IPS DF 19.7 (cell line): ENCODE data around the gene CSPG5.

Experiments used
- DNase-seq: peaks from one replicate; pipeline ENCODE4 v3.0.0-alpha.2; 2013; ENCODE audit warnings: low read depth, low spot score

The CSPG5 gene

DNA sequence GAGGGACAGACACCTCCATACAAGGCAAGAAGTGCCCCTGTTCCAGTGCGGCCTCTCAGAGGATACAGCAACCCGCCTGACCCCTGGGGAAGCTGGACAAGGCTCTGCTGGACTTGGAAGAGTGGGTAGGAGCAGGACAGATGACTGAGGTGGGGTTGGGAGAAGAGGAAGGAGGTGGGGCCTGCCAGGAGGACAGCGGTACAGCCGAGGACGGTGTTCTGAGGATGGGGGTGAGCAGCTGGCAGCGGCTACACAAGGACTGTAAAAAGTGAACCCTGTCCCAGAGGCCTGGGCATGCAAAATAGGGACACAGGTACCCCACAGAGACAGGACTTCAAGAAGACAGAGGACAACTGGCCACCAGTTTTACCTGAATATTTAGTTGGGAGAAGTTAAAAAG lies 41.7 kb downstream of the CSPG5 start:
- DNase-seq = no peak

DNA sequence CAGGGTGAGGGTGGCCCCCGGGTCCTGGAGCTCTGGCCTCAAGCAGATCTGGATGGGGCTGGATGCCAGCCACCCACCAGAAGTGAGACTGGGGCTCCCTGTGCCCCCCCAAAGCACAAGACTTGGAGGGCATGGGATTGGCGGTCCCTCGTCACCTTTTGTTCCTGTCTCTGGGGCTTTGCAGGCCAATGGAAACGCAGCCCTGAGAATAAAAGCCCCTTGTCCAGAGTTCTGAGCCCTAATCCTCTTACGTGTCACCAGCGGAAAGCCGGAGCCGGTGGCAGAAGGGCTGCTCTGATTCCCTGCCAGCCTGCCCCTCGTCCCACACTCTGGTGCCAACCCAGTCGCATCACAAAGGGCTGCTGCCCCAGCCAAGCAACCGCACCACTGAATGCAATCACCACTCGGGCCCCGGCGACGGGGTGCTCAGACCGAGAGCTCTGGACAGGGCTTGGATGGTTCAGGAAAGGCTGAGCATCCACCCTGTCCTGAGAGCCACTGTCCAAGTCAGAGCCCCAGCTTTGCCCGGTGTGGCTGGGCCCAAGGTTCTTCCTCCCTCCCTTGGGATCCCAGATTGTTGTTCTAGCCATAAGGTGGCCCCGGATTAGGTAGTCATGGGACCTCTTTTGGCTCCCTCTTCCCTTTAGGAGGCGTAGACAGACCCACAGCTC lies 42.3 kb downstream of the CSPG5 start:
- no peak for DNase-seq

GRCh38 chr3:47533996-47534454 lies 44.6 kb downstream of the CSPG5 start:
- DNase-seq = no peak

DNA sequence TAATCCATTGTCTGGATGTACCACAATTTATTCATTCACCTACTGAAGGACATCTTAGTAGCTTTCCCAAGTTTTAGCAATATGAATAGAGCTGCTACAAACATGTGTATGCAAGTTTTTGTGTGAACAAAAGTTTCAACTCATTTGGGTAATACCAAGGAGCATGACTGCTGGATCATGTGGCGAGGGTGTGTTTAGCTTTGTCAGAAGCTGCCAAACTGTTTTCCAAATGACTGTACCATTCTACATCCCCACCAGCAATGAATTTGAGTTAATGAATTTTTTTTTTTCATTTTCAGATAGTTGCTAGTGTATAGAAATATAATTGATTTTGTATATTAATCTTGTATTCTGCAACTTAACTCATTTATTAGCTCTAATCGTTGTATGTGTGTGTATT lies 45.2 kb downstream of the CSPG5 start:
- DNase-seq = no peak

- no peak for DNase-seq
Measured at GRCh38 chr3:47527952-47528725, 50.5 kb downstream of the CSPG5 start.

DNA sequence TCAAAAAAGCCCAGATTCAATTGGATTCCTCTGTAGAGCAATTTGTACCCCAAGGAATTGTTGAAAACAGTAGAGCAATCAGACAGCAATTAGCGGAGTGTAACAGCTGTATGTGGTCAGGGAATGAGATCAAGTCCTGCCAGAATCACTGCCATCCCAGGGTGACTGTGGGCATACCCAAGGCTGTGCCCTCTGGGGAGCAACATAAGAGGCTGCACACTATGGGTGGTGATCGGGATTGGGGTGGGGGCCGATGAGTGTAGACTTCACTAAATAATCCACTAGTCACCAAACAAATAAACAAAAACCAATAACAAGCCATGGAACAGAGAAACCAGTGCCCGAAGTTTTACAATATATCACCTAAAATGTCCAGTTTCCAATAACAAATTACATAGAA lies 53.0 kb downstream of the CSPG5 start:
- DNase-seq = no peak

DNA sequence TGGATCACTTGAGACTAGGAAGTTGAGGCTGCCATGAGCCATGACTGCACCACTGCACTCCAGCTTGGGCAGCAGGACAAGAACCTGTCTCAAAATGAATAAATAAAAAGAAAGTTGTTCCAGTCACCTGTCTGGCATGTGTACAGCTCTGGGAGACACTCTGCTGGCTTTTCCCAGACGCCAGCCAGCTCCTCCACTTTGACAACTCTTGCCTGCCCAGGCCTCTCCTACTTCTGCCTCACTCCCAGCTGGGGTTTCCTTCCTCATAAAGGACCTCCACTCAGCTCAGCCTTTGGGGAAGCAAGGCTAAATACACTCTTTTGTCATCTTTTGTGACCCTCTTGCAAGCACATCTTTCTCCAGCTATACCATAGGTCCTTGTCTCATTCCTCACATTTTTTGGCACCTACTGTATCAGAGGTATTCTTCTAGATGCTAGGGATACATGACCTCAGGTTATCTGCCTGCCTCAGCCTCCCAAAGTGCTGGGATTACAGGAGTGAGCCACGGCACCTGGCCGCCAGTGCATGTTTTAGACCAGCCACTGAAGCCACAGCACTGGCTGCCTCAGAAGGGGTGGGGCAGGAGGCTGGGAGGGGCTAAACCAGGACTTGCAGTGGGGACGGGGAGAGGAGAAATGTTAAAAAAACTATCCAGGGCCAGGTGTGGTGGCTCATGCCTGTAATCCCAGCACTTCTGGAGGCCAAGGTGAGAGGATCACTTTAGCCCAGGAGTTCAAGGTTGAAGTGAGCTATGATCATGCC lies 55.2 kb downstream of the CSPG5 start:
- no peak for DNase-seq

DNA sequence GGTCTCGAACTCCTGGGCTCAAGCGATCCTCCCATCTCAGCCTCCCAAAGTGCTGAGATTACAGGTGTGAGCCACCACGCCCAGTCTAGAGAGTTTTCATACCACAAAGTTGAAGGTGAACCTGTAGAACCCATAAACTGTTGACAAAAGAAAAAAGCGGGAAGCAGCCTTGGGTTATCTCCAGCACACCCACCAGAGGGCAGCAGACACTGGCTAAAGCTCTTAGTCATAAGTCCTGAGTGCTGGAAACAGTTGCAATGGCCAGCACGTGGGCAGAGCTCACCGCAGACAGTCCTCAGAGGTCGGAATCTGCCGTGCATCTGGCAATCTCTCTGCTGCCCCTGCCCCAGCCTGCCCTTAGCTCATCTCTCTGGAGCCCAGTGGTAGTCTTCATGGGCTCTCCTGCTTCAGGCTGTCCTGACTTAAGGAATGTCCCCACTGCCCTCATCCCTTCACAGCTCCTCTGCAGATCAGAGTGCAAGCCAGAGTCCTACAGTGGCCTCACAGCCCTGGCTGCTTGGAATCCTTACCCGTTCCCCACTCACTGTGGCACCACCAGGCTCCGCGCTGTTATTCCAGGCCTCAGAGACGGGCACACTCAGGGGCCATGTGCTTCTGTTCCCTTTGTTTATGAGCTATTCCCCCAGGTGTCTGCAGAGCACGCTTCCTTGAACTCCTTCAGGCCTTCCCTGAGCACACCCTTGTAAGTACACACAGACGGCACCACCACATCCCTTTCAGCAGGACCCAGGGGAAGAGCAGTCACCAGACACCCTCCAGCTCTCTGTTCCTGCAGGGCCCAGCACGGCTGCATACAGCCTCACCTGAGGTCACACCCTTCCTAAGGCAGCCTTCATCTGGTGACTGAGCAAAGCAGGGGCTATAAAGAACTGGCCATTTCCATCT lies 56.3 kb downstream of the CSPG5 start:
- peak; percentile 86 for DNase-seq

DNA sequence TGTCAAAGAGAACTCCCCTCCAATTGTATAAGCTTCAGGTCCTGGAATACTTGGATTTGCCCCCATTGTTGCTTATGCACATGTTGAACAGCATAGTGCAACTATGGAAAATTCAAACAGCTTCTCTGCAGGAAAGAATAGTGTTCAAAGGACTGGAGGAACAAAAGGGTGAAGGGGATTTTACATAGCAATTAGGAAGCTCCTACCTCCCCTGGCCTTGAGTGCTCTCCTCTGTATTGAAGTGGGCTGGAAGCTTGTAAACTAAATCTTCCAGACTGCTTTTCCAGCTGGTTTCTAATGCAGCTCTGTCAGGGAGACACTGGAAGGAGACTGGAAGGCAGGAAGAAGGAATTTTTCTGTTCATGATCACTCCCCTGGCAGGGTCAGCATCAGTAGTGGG lies 57.9 kb downstream of the CSPG5 start:
- DNase-seq = no peak

- DNase-seq = no peak
Measured at GRCh38 chr3:47517937-47518336, 60.7 kb downstream of the CSPG5 start.

- DNase-seq = no peak
Measured at GRCh38 chr3:47515864-47516319, 62.8 kb downstream of the CSPG5 start.

DNA sequence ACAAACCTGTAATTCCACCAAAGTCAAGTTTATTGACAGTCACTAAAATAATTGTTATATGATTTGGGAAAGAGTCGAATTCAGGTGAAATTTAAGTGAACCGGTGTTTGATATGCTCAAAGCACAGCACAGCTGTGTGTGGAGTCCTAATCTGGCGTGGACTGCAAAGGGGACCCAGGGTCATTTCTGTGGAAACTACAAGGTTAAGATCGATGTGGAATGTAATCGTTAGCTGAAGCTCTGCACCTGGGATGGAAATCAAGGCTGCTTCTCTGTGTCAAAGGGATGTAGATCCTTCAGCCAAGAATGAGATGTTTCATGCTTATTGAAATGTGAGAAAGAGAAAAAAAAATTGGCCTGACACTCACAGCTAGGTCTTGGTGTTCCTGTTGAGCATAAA lies 63.6 kb downstream of the CSPG5 start:
- DNase-seq = no peak

DNA sequence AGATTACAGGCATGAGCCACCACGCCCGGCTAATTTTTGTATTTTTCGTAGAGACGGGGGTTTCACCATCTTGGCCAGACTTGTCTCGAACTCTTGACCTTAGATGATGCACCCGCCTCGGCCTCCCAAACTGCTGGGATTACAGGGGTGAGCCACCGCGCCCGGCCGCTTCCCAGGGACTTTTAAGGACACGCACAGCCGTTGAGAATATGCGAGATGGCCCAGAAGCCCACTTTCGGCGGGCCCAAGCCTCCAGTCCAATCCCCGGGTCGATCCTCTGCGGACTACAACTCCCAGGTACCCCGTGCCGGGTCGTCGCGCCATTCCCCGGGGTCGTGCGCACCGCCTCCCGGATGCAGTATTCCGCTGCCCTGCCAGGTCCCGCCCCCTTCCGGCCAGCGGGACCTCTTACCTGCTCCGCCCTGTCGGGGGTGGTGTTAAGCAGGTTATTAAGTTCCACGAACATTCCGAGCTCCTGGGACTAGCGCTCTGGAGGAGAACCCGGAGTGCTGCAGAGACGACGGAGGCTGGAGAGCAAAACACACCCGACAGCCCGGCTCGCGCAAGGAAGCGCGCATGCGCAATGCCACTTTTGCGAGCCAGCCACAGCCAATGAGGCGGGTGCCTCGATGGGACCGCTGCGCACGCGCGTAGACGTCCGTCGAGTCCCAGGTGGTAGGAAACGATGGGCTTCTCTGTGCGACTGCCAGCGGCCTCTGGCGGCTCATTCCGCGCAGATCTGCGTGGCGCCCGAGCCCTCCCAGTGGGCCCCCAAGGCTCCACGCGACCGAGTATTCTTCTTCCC lies 65.3 kb downstream of the CSPG5 start, which contains the start of gene ELP6:
ELP6 (minus strand) TSS at position 588 of the 805 bp plus-strand sequence; CDS start at position 466, 122 bp downstream.
- DNase-seq = peak; percentile 81

DNA sequence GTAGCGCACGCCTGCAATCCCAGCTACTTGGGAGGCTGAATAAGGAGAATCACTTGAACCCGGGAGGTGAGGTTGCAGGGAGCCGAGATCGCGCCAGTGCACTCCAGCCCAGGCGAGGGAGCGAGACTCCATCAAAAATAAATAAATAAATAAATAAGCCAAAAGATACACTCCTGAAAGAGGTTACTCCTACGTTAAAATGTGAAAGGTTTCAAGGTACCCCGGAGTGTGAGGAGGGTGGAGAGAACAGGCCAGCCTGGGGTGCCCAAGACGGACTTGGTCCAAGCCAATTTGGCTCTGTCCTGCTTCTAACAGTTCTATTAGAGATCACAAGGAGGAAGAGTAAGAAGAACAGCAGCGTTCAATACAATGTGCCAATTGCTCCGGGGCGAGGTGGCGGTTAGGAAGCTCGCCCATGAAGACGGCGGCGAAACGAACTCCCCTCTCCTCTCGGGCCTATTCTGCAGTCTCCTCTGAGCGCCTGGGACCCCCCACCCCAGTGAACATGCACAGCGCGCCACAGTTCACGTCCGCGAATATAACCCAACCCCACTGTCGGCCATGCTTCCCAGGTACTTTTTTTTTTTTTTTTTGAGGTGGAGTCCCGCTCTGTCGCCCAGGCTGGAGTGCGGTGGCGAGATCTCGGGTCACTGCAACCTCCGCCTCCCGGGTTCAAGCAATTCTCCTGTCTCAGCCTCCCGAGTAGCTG lies 66.1 kb downstream of the CSPG5 start:
- DNase-seq = no peak
